Measurements from ENCODE around the gene SLC25A25. TPM values are rescaled to one million over a fixed set of nuclear protein-coding genes. Genes with fewer than 3 reads are reported as not detected.

Gene SLC25A25
- total and polyA plus RNA-seq, 2 of the 8 experiments (the other 6 are each of a cell fraction or from before 2014, with no cell fraction given) = 6.5 to 18.5 TPM

DNA sequence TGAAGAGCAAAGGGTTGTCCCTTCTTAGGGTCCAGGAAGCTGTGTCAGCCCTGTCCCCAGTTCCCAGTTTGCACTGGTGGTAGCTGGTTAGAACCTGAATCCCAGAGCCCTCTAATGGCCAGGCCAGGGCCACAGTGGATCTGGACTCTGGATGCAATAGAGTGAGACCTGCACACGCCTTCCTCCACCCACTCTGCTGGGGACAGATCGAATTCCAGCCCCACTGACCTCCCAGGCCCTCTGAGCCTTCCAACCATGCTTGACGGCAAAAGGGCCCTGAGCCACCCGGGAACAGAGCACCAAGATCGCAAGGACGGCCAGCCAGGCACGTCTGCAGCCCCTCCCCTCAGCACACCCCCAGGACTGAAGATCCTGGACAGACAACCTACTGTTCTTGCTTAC lies 24.6 kb upstream of the SLC25A25 start:
- H2BK20ac ChIP-seq (ENCODE audit: low read length) = no peak overlapping the region
- no peak overlapping the region for H4K8ac ChIP-seq (ENCODE audit: extremely low read depth, insufficient read depth, low read length)
- H3K79me2 ChIP-seq (ENCODE audit: control insufficient read depth in 1 of 2, insufficient read depth in 2 of 2, low read length in 2 of 2) = no peaks in the 10 kb centered on the region
- H3K14ac ChIP-seq (ENCODE audit: insufficient read length) = no peak overlapping the region
- H3K23ac ChIP-seq (ENCODE audit: insufficient read length) = no peak overlapping the region
- H3K79me1 ChIP-seq (ENCODE audit: low read depth, low read length) = no peaks in the 10 kb centered on the region
- H4K5ac ChIP-seq (ENCODE audit: insufficient read length, low read depth, low read length) = no peak overlapping the region
- peak overlapping the region; percentile 68; the same call in 1 of the 2 replicates for H2BK5ac ChIP-seq (ENCODE audit: low read depth, low read length)
- H2AK5ac ChIP-seq (ENCODE audit: low read depth, low read length) = no peak overlapping the region
- no peak overlapping the region for H4K91ac ChIP-seq (replicated peaks; ENCODE audit: insufficient read length, low read length)
- H3K4me2 ChIP-seq (ENCODE audit: insufficient read depth in 1 of 2, low read depth in 2 of 2, low read length in 2 of 2) = no peak overlapping the region
- H3K56ac ChIP-seq (replicated peaks; ENCODE audit: insufficient read length, low read depth, low read length) = no peak overlapping the region
- no peak overlapping the region; the same call in 1 of the 2 replicates for H2BK12ac ChIP-seq (ENCODE audit: low read depth, low read length)
- H3K23me2 ChIP-seq (ENCODE audit: low read depth, low read length) = no peaks in the 10 kb centered on the region
- POLR2A ChIA-PET (ENCODE audit: partially characterized antibody) = interaction anchor here (1.3 kb wide), 1 partner anchor 12 kb away, joined by 3 read pairs; no protein-coding TSS in a partner anchor
- H4K20me1 ChIP-seq (replicated peaks in 1 of 2; ENCODE audit: control insufficient read depth in 1 of 2, insufficient read depth in 2 of 2, low read length in 2 of 2) = no peaks in the 10 kb centered on the region
- peak overlapping the region; percentile 83; the same call in 1 of the 2 replicates for H2BK15ac ChIP-seq (ENCODE audit: low read length)
- CTCF ChIA-PET (ENCODE audit: partially characterized antibody) = interaction anchor here (0.6 to 38.5 kb wide), 9 partner anchors 9 to 694 kb away, joined by 3 to 825 read pairs (median 3); partner anchors contain the start of gene DPM2
- WGBS, 2 experiments (ENCODE audit: extremely low coverage in 1 of 2, insufficient coverage in 1 of 2, insufficient read length in 1 of 2, insufficient replicate concordance in 2 of 2, low coverage in 1 of 2, low lambda C conversion rate in 2 of 2, missing lambda C conversion rate in 1 of 2) = 80% methylated on average over 6 of the region's 7 CpGs; no CpG with 5 or more reads in 1 of the 2 experiments
- no peak overlapping the region for H3K18ac ChIP-seq (ENCODE audit: extremely low read depth, low read length)
- TF ChIP-seq RAD21 (IDR thresholded peaks at IDR 0.05 in 1 of 2, conservative IDR thresholded peaks at IDR 0.05 in 1 of 2; ENCODE audit: low read depth in 2 of 2, low read length in 2 of 2) = no peak
- no peak for TF ChIP-seq EGR1 (IDR thresholded peaks at IDR 0.05; ENCODE audit: borderline replicate concordance, low read depth, low read length)
- TF ChIP-seq TAF1 (IDR thresholded peaks at IDR 0.05; ENCODE audit: low read depth, low read length) = no peak
- TF ChIP-seq GTF2F1 (IDR thresholded peaks at IDR 0.05; ENCODE audit: borderline replicate concordance, low read depth, low read length) = no peak
- no peak for TF ChIP-seq JUN (IDR thresholded peaks at IDR 0.05; ENCODE audit: low read depth, low read length)
- H3K27ac ChIP-seq (ENCODE audit: low read depth, low read length) = no peak overlapping the region
- DNase-seq (ENCODE audit: low read depth in 1 of 2, low spot score in 2 of 2) = no peak
- H3K4me1 ChIP-seq (replicated peaks in 1 of 4; ENCODE audit: control insufficient read depth in 3 of 4, insufficient read depth in 4 of 4, low read length in 3 of 4) = no peaks in the 10 kb centered on the region; a peak in 2 of 7 replicates
- H2BK120ac ChIP-seq (replicated peaks; ENCODE audit: low read depth, low read length) = no peak overlapping the region
- no peak overlapping the region for H2AFZ ChIP-seq (ENCODE audit: low read length)
- H3K4me3 ChIP-seq (ENCODE audit: extremely low read depth in 1 of 4, insufficient read depth in 2 of 4, low read depth in 3 of 4, low read length in 4 of 4) = no peak overlapping the region
- H3K36me3 ChIP-seq (ENCODE audit: control insufficient read depth in 2 of 4, insufficient read depth in 4 of 4, low read length in 3 of 4) = no peaks in the 10 kb centered on the region
- FAIRE-seq = no peak
- no peak overlapping the region for H3K4ac ChIP-seq (replicated peaks; ENCODE audit: insufficient read length, low read depth, low read length)
- H3K27me3 ChIP-seq (replicated peaks in 1 of 4; ENCODE audit: control insufficient read depth in 3 of 4, extremely low read depth in 1 of 4, insufficient read depth in 3 of 4, low read length in 3 of 4) = no peaks in the 10 kb centered on the region
- no peaks in the 10 kb centered on the region for H3K9me3 ChIP-seq (ENCODE audit: insufficient read depth in 2 of 2, low read depth in 1 of 2, low read length in 1 of 2)
- no peak overlapping the region for H3K9ac ChIP-seq (replicated peaks in 1 of 4; ENCODE audit: extremely low read depth in 1 of 4, low read depth in 3 of 4, low read length in 3 of 4)
